ES-I3 (cell line): Measurements from ENCODE around the gene ZNF784.
A peak's percentile ranks its signal among the peaks of the same experiment; 100 is the strongest.
"Not testable (repeated sequence)": the region's sequence is repeated elsewhere in the genome, so short reads cannot be mapped to it uniquely, and the experiment has no call there.

Experiments
- H3K36me3 ChIP-seq: 2 replicates; pipeline ENCODE4 v1.6.1; 2013; ENCODE audit warnings: mild to moderate bottlenecking, low read length, control low read depth, moderate library complexity; ENCODE audit not compliant: insufficient read depth
- H3K4me1 ChIP-seq: 2 replicates; pipeline ENCODE4 v1.6.1; 2013; ENCODE audit warnings: mild to moderate bottlenecking, control low read depth, low read length; ENCODE audit not compliant: insufficient read depth
- H3K9ac ChIP-seq: 2 replicates; pipeline ENCODE4 v1.6.1; 2013; ENCODE audit warnings: low read depth, mild to moderate bottlenecking, low read length, moderate library complexity
- H3K9me3 ChIP-seq: 2 replicates; pipeline ENCODE4 v1.6.1; 2013; ENCODE audit warnings: mild to moderate bottlenecking, low read length, moderate library complexity; ENCODE audit not compliant: control insufficient read depth, insufficient read depth

Gene ZNF784

GRCh38 chr19:55591555-55591954, 32.8 kb downstream of the ZNF784 start:
- H3K9me3 ChIP-seq: no peaks in the 10 kb centered on the region

DNA sequence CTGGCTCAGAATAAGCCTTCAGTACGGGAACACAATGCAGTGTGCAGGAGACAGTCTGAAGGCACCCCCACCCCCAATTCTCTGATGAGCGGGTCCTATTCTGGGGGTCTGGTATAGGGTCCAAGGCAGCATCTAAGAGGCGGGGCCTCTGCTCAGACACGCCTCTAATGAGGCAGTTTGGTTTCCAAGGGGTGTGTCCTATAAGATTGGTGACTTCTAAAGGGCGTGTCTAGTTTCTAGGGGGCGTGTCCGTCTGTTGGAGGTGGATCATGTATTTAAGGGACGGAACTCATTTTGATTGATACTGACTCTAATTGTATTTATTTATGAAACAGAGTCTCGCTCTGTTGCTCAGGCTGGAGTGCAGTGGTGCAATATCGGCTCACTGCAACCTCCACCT, 33.7 kb downstream of the ZNF784 start:
- Histone ChIP-seq H3K4me1 (peaks cover 13% of the 10 kb centered on the region; the same call in 1 of the 2 replicates), H3K9me3 (no peaks in the 10 kb centered on the region), H3K36me3 (no peaks in the 10 kb centered on the region), H3K9ac (no peak overlapping the region)

More at GRCh38 chr19:55591555-55591954, 32.8 kb downstream of the ZNF784 start:
- H3K9ac ChIP-seq: no peak overlapping the region
- peaks cover 13% of the 10 kb centered on the region; the same call in 1 of the 2 replicates for H3K4me1 ChIP-seq
- no peaks in the 10 kb centered on the region for H3K36me3 ChIP-seq

DNA sequence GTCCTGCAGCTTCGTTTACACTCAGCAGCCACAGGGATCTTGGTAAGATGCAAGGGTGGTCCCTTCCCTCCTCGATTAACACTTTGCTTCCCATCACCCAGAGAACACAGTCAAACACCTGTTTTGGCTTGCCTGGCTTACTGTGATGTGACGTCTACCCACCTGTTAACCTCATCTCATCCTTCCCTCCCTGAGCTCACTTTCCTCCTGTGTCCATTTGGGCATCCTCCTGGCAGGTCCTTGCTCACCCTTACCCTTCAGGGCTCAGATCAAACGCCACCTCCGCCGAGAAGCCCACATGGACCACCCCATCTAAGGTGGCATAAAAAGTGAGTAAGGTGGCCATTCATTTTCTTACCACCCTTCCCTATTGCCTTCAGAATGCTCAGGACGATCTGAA, 34.3 kb downstream of the ZNF784 start:
- H3K9me3 ChIP-seq: no peaks in the 10 kb centered on the region
- H3K9ac ChIP-seq: no peak overlapping the region; the same call in 1 of the 2 replicates
- peaks cover 13% of the 10 kb centered on the region; the same call in 1 of the 2 replicates for H3K4me1 ChIP-seq
- no peaks in the 10 kb centered on the region for H3K36me3 ChIP-seq

DNA sequence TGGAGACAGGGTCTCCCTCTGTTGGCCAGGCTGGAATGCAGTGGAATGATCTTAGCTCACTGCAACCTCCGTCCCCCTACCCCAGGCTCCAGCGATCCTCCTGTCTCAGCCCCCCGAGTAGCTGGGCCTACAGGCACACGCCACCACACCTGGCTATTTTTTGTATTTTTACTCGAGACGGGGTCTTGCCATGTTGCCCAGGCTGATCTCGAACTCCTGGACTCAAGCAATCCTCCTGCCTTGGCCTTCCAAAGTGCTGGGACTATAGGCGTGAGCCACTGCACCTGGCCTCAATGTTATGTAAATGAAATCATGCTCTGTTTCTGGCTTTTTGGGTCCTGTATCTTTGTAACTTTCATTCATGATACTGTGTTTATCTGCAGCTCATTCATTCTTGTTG, 35.6 kb downstream of the ZNF784 start:
- Histone ChIP-seq H3K9ac (no peak overlapping the region), H3K9me3 (no peaks in the 10 kb centered on the region), H3K36me3 (no peaks in the 10 kb centered on the region), H3K4me1 (peaks cover 13% of the 10 kb centered on the region; the same call in 1 of the 2 replicates)

- Histone ChIP-seq H3K9ac (peak overlapping the region; percentile 43; the same call in 1 of the 2 replicates), H3K9me3 (no peaks in the 10 kb centered on the region), H3K4me1 (peaks cover 13% of the 10 kb centered on the region; the same call in 1 of the 2 replicates), H3K36me3 (no peaks in the 10 kb centered on the region)
Measured at GRCh38 chr19:55586976-55587668, 37.2 kb downstream of the ZNF784 start.

- Histone ChIP-seq H3K36me3 (no peaks in the 10 kb centered on the region), H3K9ac (peak overlapping the region; percentile 43), H3K9me3 (no peaks in the 10 kb centered on the region), H3K4me1 (0 out of 2 replicates have a peak, but pooled peaks cover 7% of the 10 kb centered on the region)
Measured at GRCh38 chr19:55585658-55586339, 38.6 kb downstream of the ZNF784 start.

- Histone ChIP-seq H3K36me3 (no peaks in the 10 kb centered on the region), H3K9ac (no peak overlapping the region), H3K4me1 (0 out of 2 replicates have a peak, but pooled peaks cover 2% of the 10 kb centered on the region), H3K9me3 (no peaks in the 10 kb centered on the region)
Measured at GRCh38 chr19:55584871-55585270, 39.5 kb downstream of the ZNF784 start.

DNA sequence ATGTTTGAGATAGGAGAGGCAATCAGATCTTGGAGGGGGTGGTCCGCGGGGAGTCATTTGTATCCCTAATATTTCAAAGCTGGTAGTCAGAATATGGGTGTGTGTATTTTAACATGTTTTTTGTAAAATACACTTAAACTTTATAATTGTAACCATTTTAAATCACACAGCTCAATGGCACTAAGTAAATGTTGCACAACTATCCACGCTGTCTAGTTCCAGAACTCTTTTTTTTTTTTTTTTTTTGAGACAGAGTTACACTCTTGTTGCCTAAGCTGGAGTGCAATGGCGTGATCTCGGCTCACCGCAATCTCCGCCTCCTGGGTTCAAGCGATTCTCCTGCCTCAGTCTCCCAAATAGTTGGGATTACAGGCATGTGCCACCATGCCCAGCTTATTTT, 40.5 kb downstream of the ZNF784 start:
- H3K36me3 ChIP-seq, H3K9ac ChIP-seq, H3K9me3 ChIP-seq, H3K4me1 ChIP-seq: not testable (repeated sequence)

DNA sequence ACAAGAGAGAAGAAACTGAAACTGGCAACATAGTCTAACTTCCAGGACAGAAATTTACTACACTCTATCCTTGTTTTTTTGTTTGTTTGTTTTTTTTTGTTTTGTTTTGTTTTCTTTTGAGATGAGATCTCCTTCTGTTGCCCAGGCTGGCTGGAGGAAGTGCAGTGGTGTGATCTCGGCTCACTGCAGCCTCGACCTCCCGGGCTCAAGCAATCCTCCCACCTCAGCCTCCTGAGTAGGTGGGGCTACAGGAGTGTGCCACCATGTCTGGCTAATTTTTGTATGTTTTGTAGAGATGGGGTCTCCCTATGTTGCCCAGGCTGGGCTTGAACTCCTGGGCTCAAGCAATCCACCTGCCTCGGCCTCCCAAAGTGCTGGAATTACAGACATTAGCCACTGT, 42.1 kb downstream of the ZNF784 start:
- not testable (repeated sequence) for H3K36me3 ChIP-seq, H3K9ac ChIP-seq, H3K4me1 ChIP-seq, H3K9me3 ChIP-seq

- Histone ChIP-seq H3K4me1 (no peaks in the 10 kb centered on the region), H3K36me3 (0 out of 2 replicates have a peak, but pooled peaks cover 5% of the 10 kb centered on the region), H3K9me3 (no peaks in the 10 kb centered on the region), H3K9ac (no peak overlapping the region)
Measured at GRCh38 chr19:55581823-55582223, 42.5 kb downstream of the ZNF784 start.

GRCh38 chr19:55581145-55581822, 43.1 kb downstream of the ZNF784 start:
- 0 out of 2 replicates have a peak, but pooled peaks cover 7% of the 10 kb centered on the region for H3K36me3 ChIP-seq
- H3K4me1 ChIP-seq: no peaks in the 10 kb centered on the region
- peak overlapping the region; percentile 43; the same call in 1 of the 2 replicates for H3K9ac ChIP-seq
- no peaks in the 10 kb centered on the region for H3K9me3 ChIP-seq

DNA sequence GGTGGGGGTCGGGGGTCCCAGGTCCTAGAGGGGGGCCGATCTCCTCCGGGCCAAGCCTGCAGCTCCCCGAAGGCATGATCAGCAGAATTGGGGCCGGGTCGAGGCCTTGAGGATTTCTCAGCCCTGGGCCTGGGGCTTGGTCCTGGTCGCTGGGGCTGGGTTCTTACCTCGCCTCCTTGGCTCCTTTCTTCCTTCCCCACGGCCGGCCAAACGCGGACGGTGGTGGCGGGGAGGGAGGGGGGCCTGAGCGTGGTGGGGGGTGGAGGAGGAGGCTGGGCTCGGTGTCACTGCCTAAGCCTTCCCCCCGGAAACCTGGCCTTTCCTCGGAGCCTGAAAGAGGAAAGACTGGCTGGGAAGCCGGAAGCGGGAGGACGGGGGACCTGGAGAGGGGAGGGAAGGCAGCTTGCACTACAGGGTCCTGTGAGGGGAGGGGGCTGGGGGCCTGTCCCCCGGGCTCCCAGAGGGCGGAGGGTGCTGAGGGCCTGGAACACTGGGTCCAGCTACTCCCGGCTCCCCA, 43.7 kb downstream of the ZNF784 start, which contains the start of gene ZNF579:
ZNF579 (minus strand) TSS at position 221 of the 517 bp plus-strand sequence. CDS start 1,209 bp downstream, outside the sequence.
- Histone ChIP-seq H3K9ac (peak within 1 kb of the TSS; percentile 71), H3K9me3 (no peaks in the 10 kb centered on the region), H3K4me1 (no peaks in the 10 kb centered on the region), H3K36me3 (0 out of 2 replicates have a peak, but pooled peaks cover 7% of the 10 kb centered on the region)

GRCh38 chr19:55579766-55580621, 44.4 kb downstream of the ZNF784 start:
- Histone ChIP-seq H3K9ac (peak overlapping the region; percentile 71), H3K4me1 (no peaks in the 10 kb centered on the region), H3K36me3 (0 out of 2 replicates have a peak, but pooled peaks cover 7% of the 10 kb centered on the region), H3K9me3 (no peaks in the 10 kb centered on the region)
